K562 (cell line): ENCODE results near the gene ANXA2.

Experiments used
- ESRRB ChIP-seq: fragments of 250-450 bp; sonication (Bioruptor Pico); IDR thresholded peaks from 2 replicates; pipeline ENCODE4 v1.5.0; 2020; ENCODE audit warnings: mild to moderate bottlenecking, moderate library complexity, borderline replicate concordance
- FUS ChIP-seq: fragments of 200-400 bp; formaldehyde crosslinking; optimal IDR thresholded peaks from 2 replicates; pipeline ENCODE3; 2017; ENCODE audit warnings: low read depth, low read length
- MNT ChIP-seq, 2 experiments: fragments of 450-650 bp; conservative IDR thresholded peaks; 2 replicates each; pipeline ENCODE4 v1.6.1; 2017; ENCODE audit warnings: mild to moderate bottlenecking in 2 of 2, moderate library complexity in 2 of 2
- PHF20 ChIP-seq: fragments of 450-650 bp; IDR thresholded peaks from 2 replicates; pipeline ENCODE4 v1.6.1; 2018; ENCODE audit not compliant: partially characterized antibody
- PHF21A ChIP-seq: fragments of 450-650 bp; IDR thresholded peaks from 2 replicates; pipeline ENCODE4 v1.6.1; 2017; ENCODE audit warnings: low read depth, borderline replicate concordance
- SP2 ChIP-seq: IDR thresholded peaks from 2 replicates; pipeline ENCODE4 v1.6.1; 2011; ENCODE audit warnings: mild to moderate bottlenecking, low read depth, low read length, moderate library complexity; ENCODE audit not compliant: poor library complexity, severe bottlenecking; ENCODE audit errors: extremely low read depth
- TF ChIP-seq, protein P1 (sequence below): fragments of 450-650 bp; IDR thresholded peaks from 2 replicates; pipeline ENCODE4 v1.6.1; 2016; ENCODE audit warnings: mild to moderate bottlenecking

GRCh38 chr15:60325905-60326304 is 71.9 kb downstream of the ANXA2 start:
- TF ChIP-seq FUS, result no peak
- no peak for TF ChIP-seq PHF21A
- TF ChIP-seq SP2, result no peak
- no peak for TF ChIP-seq PHF20
- TF ChIP-seq, protein P1, sequence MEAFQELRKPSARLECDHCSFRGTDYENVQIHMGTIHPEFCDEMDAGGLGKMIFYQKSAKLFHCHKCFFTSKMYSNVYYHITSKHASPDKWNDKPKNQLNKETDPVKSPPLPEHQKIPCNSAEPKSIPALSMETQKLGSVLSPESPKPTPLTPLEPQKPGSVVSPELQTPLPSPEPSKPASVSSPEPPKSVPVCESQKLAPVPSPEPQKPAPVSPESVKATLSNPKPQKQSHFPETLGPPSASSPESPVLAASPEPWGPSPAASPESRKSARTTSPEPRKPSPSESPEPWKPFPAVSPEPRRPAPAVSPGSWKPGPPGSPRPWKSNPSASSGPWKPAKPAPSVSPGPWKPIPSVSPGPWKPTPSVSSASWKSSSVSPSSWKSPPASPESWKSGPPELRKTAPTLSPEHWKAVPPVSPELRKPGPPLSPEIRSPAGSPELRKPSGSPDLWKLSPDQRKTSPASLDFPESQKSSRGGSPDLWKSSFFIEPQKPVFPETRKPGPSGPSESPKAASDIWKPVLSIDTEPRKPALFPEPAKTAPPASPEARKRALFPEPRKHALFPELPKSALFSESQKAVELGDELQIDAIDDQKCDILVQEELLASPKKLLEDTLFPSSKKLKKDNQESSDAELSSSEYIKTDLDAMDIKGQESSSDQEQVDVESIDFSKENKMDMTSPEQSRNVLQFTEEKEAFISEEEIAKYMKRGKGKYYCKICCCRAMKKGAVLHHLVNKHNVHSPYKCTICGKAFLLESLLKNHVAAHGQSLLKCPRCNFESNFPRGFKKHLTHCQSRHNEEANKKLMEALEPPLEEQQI, result no peak
- TF ChIP-seq MNT (conservative IDR thresholded peaks at IDR 0.05), result no peak
- TF ChIP-seq ESRRB (CRISPR knock-in tag), result no peak
